K562 (cell line): Measurements from ENCODE around the gene DPM2. TPM values are rescaled to one million over a fixed set of nuclear protein-coding genes. Genes with fewer than 3 reads are reported as not detected.
A peak's percentile ranks its signal among the peaks of the same experiment; 100 is the strongest.

ENCODE experiments used
- ATAC-seq: fragments of 200-7000 bp; cut with Tn5 transposase; 3 replicates; pipeline ENCODE4 v1.9.1; 2020; ENCODE audit warnings: moderate library complexity
- BruUV-seq: library from RNA; stranded (reverse); fragments of 400-500 nt; replicated peaks from 2 replicates; lab custom pipeline; 2021; lab: Mats Ljungman, UMichigan
- CTCF ChIA-PET: fragments of 300-600 bp; formaldehyde crosslinking; extraction: SDS; loops from one replicate; lab custom pipeline; 2021; ENCODE audit warnings: low intra/inter-chr PET ratio; lab: Yijun Ruan, JAX
- POLR2A ChIA-PET: fragments of 300-600, 350-650 bp; sonication (Branson Sonifier 250); formaldehyde crosslinking; extraction: SDS; loops from one replicate; lab custom pipeline; 2021; ENCODE audit warnings: antibody characterized with exemption, inconsistent platforms; lab: Yijun Ruan, JAX
- DNase-seq, 4 experiments: peaks; one replicate each; pipeline versions ENCODE4 v3.0.0 to v3.0.0-alpha.2; 2011 to 2018; ENCODE audit warnings: low spot score in 3 of 4, mixed read lengths in 3 of 4; ENCODE audit errors: extremely low read depth in 1 of 4
- FAIRE-seq: peaks from 2 replicates; lab custom pipeline; 2011; peaks lifted over from hg19 to GRCh38; lab: Jason Lieb, UNC
- H2AFZ ChIP-seq: 2 replicates; pipeline ENCODE4 v1.6.0; 2011; ENCODE audit warnings: low read depth, low read length, control low read depth, inconsistent platforms
- H3K27ac ChIP-seq: fragments of 200-600 bp; 3 replicates; pipeline ENCODE4 v1.8.0; 2011; ENCODE audit warnings: low read depth, mild to moderate bottlenecking, control low read depth, inconsistent platforms, low read length, moderate library complexity, mixed read lengths; ENCODE audit errors: extremely low read depth
- H3K27me3 ChIP-seq, 2 experiments: fragments of 300-600 bp in 1 of 2; 2 replicates in 1 of 2; 3 replicates in 1 of 2; pipeline versions ENCODE4 v1.6.0 to v1.8.0; 2011; ENCODE audit warnings: inconsistent platforms in 2 of 2, low read length in 2 of 2, mild to moderate bottlenecking in 1 of 2, mixed read lengths in 1 of 2, moderate library complexity in 1 of 2; ENCODE audit not compliant: control insufficient read depth in 2 of 2, insufficient read depth in 2 of 2
- H3K36me3 ChIP-seq: fragments of 300-600 bp; 3 replicates; pipeline ENCODE4 v1.8.0; 2011; ENCODE audit warnings: mild to moderate bottlenecking, low read length, inconsistent platforms; ENCODE audit not compliant: control insufficient read depth, insufficient read depth
- H3K4me1 ChIP-seq, 2 experiments: fragments of 200-600 bp in 1 of 2; replicated peaks in 1 of 2; 2 replicates in 1 of 2; 3 replicates in 1 of 2; pipeline versions ENCODE4 v1.5.1 to v1.8.0; 2011; ENCODE audit warnings: inconsistent platforms in 2 of 2, low read length in 2 of 2, mild to moderate bottlenecking in 1 of 2, mixed read lengths in 1 of 2, moderate library complexity in 1 of 2; ENCODE audit not compliant: control insufficient read depth in 2 of 2, insufficient read depth in 2 of 2
- H3K4me2 ChIP-seq: 2 replicates; pipeline ENCODE4 v1.6.1; 2011; ENCODE audit warnings: low read length, control low read depth, inconsistent platforms, mixed read lengths; ENCODE audit not compliant: insufficient read depth
- H3K4me3 ChIP-seq: fragments of 200-600 bp; sonication (generic), shearing (Covaris generic); 2 replicates; pipeline ENCODE4 v1.5.1; 2016; ENCODE audit warnings: control low read depth, inconsistent platforms
- H3K79me2 ChIP-seq: fragments of 200-600 bp; 3 replicates; pipeline ENCODE4 v1.8.0; 2011; ENCODE audit warnings: low read length, inconsistent platforms; ENCODE audit not compliant: control insufficient read depth, insufficient read depth
- H3K9ac ChIP-seq, 2 experiments: 2 replicates each; pipeline versions ENCODE4 v1.6.0 to v1.6.1; 2011; ENCODE audit warnings: low read depth in 2 of 2, low read length in 2 of 2, control low read depth in 1 of 2, inconsistent platforms in 1 of 2, mild to moderate bottlenecking in 1 of 2, mixed read lengths in 1 of 2; ENCODE audit not compliant: insufficient read depth in 1 of 2
- H3K9me1 ChIP-seq: one replicate; pipeline ENCODE4 v1.6.0; 2011; ENCODE audit warnings: inconsistent platforms, mild to moderate bottlenecking, low read length, moderate library complexity; ENCODE audit not compliant: control insufficient read depth, insufficient read depth
- H3K9me3 ChIP-seq: replicated peaks from 2 replicates; pipeline ENCODE4 v1.5.1; 2011; ENCODE audit warnings: low read depth, low read length, inconsistent platforms; ENCODE audit not compliant: control insufficient read depth, insufficient read depth
- H4K20me1 ChIP-seq: replicated peaks from 2 replicates; pipeline ENCODE4 v1.6.1; 2011; ENCODE audit warnings: low read length, inconsistent platforms, mixed read lengths; ENCODE audit not compliant: control insufficient read depth, insufficient read depth
- ETV1 ChIP-seq: fragments of 450-650 bp; conservative IDR thresholded peaks from 2 replicates; pipeline ENCODE4 v1.6.1; 2016; ENCODE audit warnings: missing genetic modification characterization, control low read depth, low read depth, missing compliant biosample characterization
- GTF2E2 ChIP-seq: fragments of 200-800 bp; sonication (Bioruptor generic); IDR thresholded peaks from 2 replicates; pipeline ENCODE4 v1.6.1; 2016; ENCODE audit warnings: missing genetic modification characterization, missing compliant biosample characterization
- MYNN ChIP-seq, 2 experiments: sonication (generic); formaldehyde crosslinking in 1 of 2; IDR thresholded peaks; 2 replicates each; pipeline versions ENCODE4 v1.5.0 to v1.6.1; 2016 to 2020; ENCODE audit warnings: antibody characterized with exemption in 1 of 2, missing genetic modification reagents in 1 of 2
- POLR2A ChIP-seq: fragments of 450-650 bp; conservative IDR thresholded peaks from 2 replicates; pipeline ENCODE4 v1.6.1; 2016
- POLR2G ChIP-seq: fragments of 200-400 bp; formaldehyde crosslinking; IDR thresholded peaks from 2 replicates; pipeline ENCODE4 v1.6.1; 2017; ENCODE audit warnings: low read depth, mild to moderate bottlenecking, antibody characterized with exemption, low read length, moderate library complexity
- RBM25 ChIP-seq: fragments of 200-400 bp; formaldehyde crosslinking; IDR thresholded peaks from 2 replicates; pipeline ENCODE4 v1.6.1; 2018; ENCODE audit warnings: low read length, low read depth, moderate library complexity; ENCODE audit not compliant: severe bottlenecking
- SLC30A9 ChIP-seq: fragments of 250-450 bp; sonication (Bioruptor Pico); IDR thresholded peaks from 2 replicates; pipeline ENCODE4 v1.8.0; 2022; ENCODE audit warnings: mild to moderate bottlenecking, moderate library complexity
- STAT5B ChIP-seq: fragments of 250-450 bp; sonication (Bioruptor Pico); IDR thresholded peaks from 2 replicates; pipeline ENCODE4 v1.8.0; 2021; ENCODE audit warnings: mild to moderate bottlenecking, inconsistent platforms
- ZFP1 ChIP-seq: fragments of 450-650 bp; formaldehyde crosslinking; IDR thresholded peaks from 2 replicates; pipeline ENCODE4 v1.4.0; 2020; ENCODE audit warnings: mild to moderate bottlenecking, mixed read lengths
- ZFX ChIP-seq: sonication (generic); formaldehyde crosslinking; IDR thresholded peaks from 2 replicates; pipeline ENCODE4 v1.8.0; 2022; ENCODE audit warnings: mild to moderate bottlenecking, missing genetic modification reagents, moderate library complexity
- ZKSCAN1 ChIP-seq: fragments of 150-350 bp; IDR thresholded peaks from 2 replicates; pipeline ENCODE4 v1.6.1; 2016; ENCODE audit warnings: low read depth, low read length
- ZNF175 ChIP-seq: fragments of 200-800 bp; sonication (Bioruptor generic); IDR thresholded peaks from 2 replicates; pipeline ENCODE4 v1.6.1; 2016; ENCODE audit warnings: low read depth, mild to moderate bottlenecking, missing genetic modification characterization, missing compliant biosample characterization
- ZNF280A ChIP-seq: fragments of 450-650 bp; IDR thresholded peaks from 2 replicates; pipeline ENCODE4 v1.6.1; 2018; ENCODE audit warnings: mild to moderate bottlenecking, low read depth; ENCODE audit not compliant: partially characterized antibody
- ZNF583 ChIP-seq: fragments of 250-450 bp; sonication (Bioruptor Pico); IDR thresholded peaks from 2 replicates; pipeline ENCODE4 v1.4.0; 2020
- WGBS: fragments of 100-300 bp; shearing (Covaris generic); methylation state at CpG from one replicate; pipeline ENCODE4 v1.1.6; 2016; ENCODE audit warnings: low coverage, mixed read lengths; ENCODE audit not compliant: insufficient coverage; ENCODE audit errors: missing lambda C conversion rate; 5-methylcytosine and 5-hydroxymethylcytosine counted together
- in situ Hi-C: fragments of 300-500 bp; cut with MboI; formaldehyde crosslinking; loops from 4 replicates; pipeline ENCODE4 v1.15.0; 2018; ENCODE audit warnings: inconsistent platforms, mixed read lengths
- intact Hi-C: fragments of 100-400 bp; cut with micrococcal nuclease; formaldehyde crosslinking; loops from 2 replicates; pipeline ENCODE4 v1.14.2; 2022
- polyA plus RNA-seq, 8 experiments: library from polyadenylated mRNA; depleted of rRNA in 4 of 8; stranded (reverse) in 5 of 8; unstranded in 3 of 8; fragments of >200 nt; fragmentation: Nextera tagmentation in 2 of 8; fragmentation: Illumina TruSeq in 1 of 8; extraction: Ambion mirVana in 2 of 8; extraction: Trizol in 1 of 8; gene quantifications; 2 replicates each; pipeline versions ENCODE4 v1.2.1 to v1.2.3, GENCODE V29; 2011 to 2014; ENCODE audit warnings: inconsistent platforms in 1 of 8, missing spikeins in 1 of 8
- total RNA-seq, 7 experiments: library from RNA; depleted of rRNA in 6 of 7; stranded (reverse); fragments of >200 nt in 6 of 7; fragmentation: Illumina TruSeq in 2 of 7; extraction: Trizol in 2 of 7; gene quantifications; 2 replicates each; pipeline versions ENCODE4 v1.2.1 to v1.2.3, GENCODE V29; 2011 to 2021; ENCODE audit warnings: low replicate concordance in 1 of 7
- TF ChIP-seq, protein P1 (sequence below): fragments of 450-650 bp; IDR thresholded peaks from 2 replicates; pipeline ENCODE4 v1.6.1; 2016; ENCODE audit warnings: borderline replicate concordance
- TF ChIP-seq, protein P2 (sequence below): fragments of 250-450 bp; sonication (Bioruptor Pico); IDR thresholded peaks from 2 replicates; pipeline ENCODE4 v1.4.0; 2020; ENCODE audit warnings: borderline replicate concordance

Gene DPM2
- total and polyA plus RNA-seq, 9 of the 15 experiments (the other 6 are each of a cell fraction or from before 2014, with no cell fraction given), result 43.5 to 126 (median 71.1) TPM

DNA sequence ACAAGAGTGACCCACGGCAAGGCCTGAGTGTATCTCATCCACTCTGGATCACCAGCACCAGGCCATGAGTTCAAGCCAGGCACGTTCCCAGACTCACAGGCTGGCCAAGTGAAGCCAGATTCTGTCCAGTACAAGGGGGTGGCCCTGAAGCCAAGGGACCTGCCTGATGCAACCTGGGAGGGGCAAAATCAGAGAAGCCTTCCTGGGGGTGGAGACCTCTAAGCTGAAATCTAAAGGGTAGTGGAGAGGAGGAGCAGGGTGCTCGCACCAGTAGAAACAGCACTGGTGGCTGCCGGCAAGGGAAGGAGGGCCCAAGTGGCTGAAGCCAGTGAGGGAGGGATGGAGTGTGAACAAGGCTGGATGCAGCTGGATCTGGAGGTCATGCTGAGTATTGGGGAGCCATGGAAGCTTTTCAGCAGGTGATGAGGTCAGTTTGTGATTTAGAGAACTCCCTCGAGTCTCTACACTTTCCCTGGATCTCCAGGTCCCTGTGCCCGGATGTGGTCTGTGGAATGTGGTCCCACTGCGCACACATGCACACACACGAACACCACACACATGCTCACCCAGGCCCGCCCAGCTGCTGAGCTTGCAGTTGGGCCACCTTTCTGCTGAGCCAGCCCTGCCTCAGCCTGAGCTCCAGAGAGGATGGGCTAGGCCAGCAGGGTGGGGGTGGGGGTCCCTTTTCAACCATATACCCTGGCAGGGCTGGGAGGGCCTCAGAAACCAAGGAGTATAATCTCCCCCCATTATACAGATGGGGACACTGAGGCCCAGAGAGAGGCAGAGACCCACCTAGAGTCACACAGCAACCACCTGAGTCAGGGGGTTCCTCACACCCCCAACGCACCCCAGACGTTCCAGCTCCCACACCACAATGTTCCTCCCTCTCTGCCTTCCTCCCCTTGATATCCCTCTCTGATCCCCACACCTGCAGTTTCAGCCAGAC, 8.7 kb downstream of the DPM2 start:
- Histone ChIP-seq H3K36me3 (no peaks in the 10 kb centered on the region), H4K20me1 (no peaks in the 10 kb centered on the region), H3K9me3 (no peaks in the 10 kb centered on the region), H3K27ac (no peak overlapping the region; the same call in 2 of the 3 replicates), H3K9ac (peak overlapping the region in 1 of 2 experiments; percentile 69; a peak in 2 of 4 replicates), H3K9me1 (no peaks in the 10 kb centered on the region), H3K4me3 (no peak overlapping the region), H3K4me1 (peaks cover 37 to 72% of the 10 kb centered on the region in 2 experiments), H3K79me2 (0 out of 3 replicates have a peak, but pooled peaks cover 4% of the 10 kb centered on the region), H2AFZ (no peak overlapping the region), H3K27me3 (no peaks in the 10 kb centered on the region), H3K4me2 (peak overlapping the region; percentile 57; the same call in 1 of the 2 replicates)
- in situ Hi-C loops, result loop anchor here (5.0 to 10.0 kb wide), 2 partner anchors 427 to 714 kb away; no protein-coding TSS in a partner anchor
- 50% methylated on average over 9 of the region's 11 CpGs for WGBS
- no TSS peak for BruUV-seq
- POLR2A ChIA-PET, result interaction anchor here (0.5 to 1.4 kb wide), 6 partner anchors 10 to 847 kb away, joined by 3 to 5 read pairs (median 3); no protein-coding TSS in a partner anchor
- intact Hi-C loops, result no loop called here
- DNase-seq, result peak in 1 of 4 experiments; percentile 42
- no peak for FAIRE-seq
- peak; percentile 17 for ATAC-seq
- CTCF ChIA-PET, result no interaction called here
- TF ChIP-seq, protein P1, sequence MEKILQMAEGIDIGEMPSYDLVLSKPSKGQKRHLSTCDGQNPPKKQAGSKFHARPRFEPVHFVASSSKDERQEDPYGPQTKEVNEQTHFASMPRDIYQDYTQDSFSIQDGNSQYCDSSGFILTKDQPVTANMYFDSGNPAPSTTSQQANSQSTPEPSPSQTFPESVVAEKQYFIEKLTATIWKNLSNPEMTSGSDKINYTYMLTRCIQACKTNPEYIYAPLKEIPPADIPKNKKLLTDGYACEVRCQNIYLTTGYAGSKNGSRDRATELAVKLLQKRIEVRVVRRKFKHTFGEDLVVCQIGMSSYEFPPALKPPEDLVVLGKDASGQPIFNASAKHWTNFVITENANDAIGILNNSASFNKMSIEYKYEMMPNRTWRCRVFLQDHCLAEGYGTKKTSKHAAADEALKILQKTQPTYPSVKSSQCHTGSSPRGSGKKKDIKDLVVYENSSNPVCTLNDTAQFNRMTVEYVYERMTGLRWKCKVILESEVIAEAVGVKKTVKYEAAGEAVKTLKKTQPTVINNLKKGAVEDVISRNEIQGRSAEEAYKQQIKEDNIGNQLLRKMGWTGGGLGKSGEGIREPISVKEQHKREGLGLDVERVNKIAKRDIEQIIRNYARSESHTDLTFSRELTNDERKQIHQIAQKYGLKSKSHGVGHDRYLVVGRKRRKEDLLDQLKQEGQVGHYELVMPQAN, result no peak
- TF ChIP-seq RBM25, result peak; percentile 69
- TF ChIP-seq, protein P2, sequence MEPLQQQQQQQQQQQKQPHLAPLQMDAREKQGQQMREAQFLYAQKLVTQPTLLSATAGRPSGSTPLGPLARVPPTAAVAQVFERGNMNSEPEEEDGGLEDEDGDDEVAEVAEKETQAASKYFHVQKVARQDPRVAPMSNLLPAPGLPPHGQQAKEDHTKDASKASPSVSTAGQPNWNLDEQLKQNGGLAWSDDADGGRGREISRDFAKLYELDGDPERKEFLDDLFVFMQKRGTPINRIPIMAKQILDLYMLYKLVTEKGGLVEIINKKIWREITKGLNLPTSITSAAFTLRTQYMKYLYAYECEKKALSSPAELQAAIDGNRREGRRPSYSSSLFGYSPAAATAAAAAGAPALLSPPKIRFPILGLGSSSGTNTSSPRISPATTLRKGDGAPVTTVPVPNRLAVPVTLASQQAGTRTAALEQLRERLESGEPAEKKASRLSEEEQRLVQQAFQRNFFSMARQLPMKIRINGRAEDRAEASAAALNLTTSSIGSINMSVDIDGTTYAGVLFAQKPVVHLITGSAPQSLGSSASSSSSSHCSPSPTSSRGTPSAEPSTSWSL, result no peak
- TF ChIP-seq MYNN (IDR thresholded peaks at IDR 0.05), result no peak
- no peak for TF ChIP-seq MYNN (CRISPR knock-in tag; IDR thresholded peaks at IDR 0.05)
- TF ChIP-seq ZNF280A, result no peak
- no peak for TF ChIP-seq GTF2E2 (tag)
- no peak for TF ChIP-seq ZNF175
- 0 out of 2 replicates have a peak, but pooled peaks have one; percentile 24 for TF ChIP-seq POLR2A
- no peak for TF ChIP-seq ETV1
- TF ChIP-seq ZNF583 (CRISPR knock-in tag), result no peak
- TF ChIP-seq SLC30A9 (CRISPR knock-in tag), result no peak
- TF ChIP-seq POLR2G, result peak; percentile 51; the same call in 1 of the 2 replicates
- TF ChIP-seq STAT5B (CRISPR knock-in tag), result no peak
- no peak; the same call in 1 of the 2 replicates for TF ChIP-seq ZFX
- no peak for TF ChIP-seq ZFP1 (CRISPR knock-in tag)
- TF ChIP-seq ZKSCAN1, result peak; percentile 59; the same call in 1 of the 2 replicates
